WTC11 (cell line): ENCODE data around the gene HS2ST1. TPM values are rescaled to one million over a fixed set of nuclear protein-coding genes. Genes with fewer than 3 reads are reported as not detected.

Experiments
- ATAC-seq: fragments of 200-7000 bp; cut with Tn5 transposase; 2 replicates; pipeline ENCODE4 v1.10.0; 2021; ENCODE audit warnings: mild to moderate bottlenecking, moderate library complexity
- CTCF ChIA-PET: fragments of 300-600 bp; sonication (Branson Sonifier 250); formaldehyde crosslinking; loops from one replicate; lab custom pipeline; 2021; ENCODE audit warnings: antibody characterized with exemption; lab: Charles Lee
- POLR2A ChIA-PET: fragments of 350-600 bp; sonication (Branson Sonifier 250); formaldehyde crosslinking; loops from one replicate; lab custom pipeline; 2021; ENCODE audit warnings: antibody characterized with exemption; lab: Charles Lee
- DNase-seq: peaks from one replicate; pipeline ENCODE4 v3.0.0; 2021; ENCODE audit warnings: low spot score
- H3K27ac Mint-ChIP-seq: 2 replicates; pipeline ENCODE4 v1.8.0; 2021; ENCODE audit warnings: mixed read lengths
- H3K27me3 Mint-ChIP-seq: 2 replicates; pipeline ENCODE4 v1.8.0; 2021; ENCODE audit warnings: low read depth, mild to moderate bottlenecking, moderate library complexity, mixed read lengths
- H3K36me3 Mint-ChIP-seq: 2 replicates; pipeline ENCODE4 v1.8.0; 2021; ENCODE audit warnings: mixed read lengths
- H3K4me1 Mint-ChIP-seq: 2 replicates; pipeline ENCODE4 v1.8.0; 2022; ENCODE audit warnings: mixed read lengths
- H3K4me3 Mint-ChIP-seq: 2 replicates; pipeline ENCODE4 v1.8.0; 2021; ENCODE audit warnings: mild to moderate bottlenecking, moderate library complexity, mixed read lengths
- H3K9me3 Mint-ChIP-seq: 2 replicates; pipeline ENCODE4 v1.8.0; 2021; ENCODE audit warnings: mixed read lengths
- AR ChIP-seq: fragments of 250-450 bp; sonication (Bioruptor Pico); IDR thresholded peaks from 2 replicates; pipeline ENCODE4 v1.9.0; 2021; ENCODE audit warnings: mild to moderate bottlenecking
- ATF2 ChIP-seq: sonication (generic); formaldehyde crosslinking; IDR thresholded peaks from 2 replicates; pipeline ENCODE4 v1.8.1; 2022; ENCODE audit warnings: low read depth, missing genetic modification reagents, borderline replicate concordance
- ATF6 ChIP-seq: sonication (generic); formaldehyde crosslinking; IDR thresholded peaks from 2 replicates; pipeline ENCODE4 v1.8.1; 2023; ENCODE audit warnings: mild to moderate bottlenecking, missing genetic modification reagents
- CBFB ChIP-seq: sonication (generic); formaldehyde crosslinking; IDR thresholded peaks from 2 replicates; pipeline ENCODE4 v1.8.1; 2022; ENCODE audit warnings: mild to moderate bottlenecking, low read depth, missing genetic modification reagents
- CTCF ChIP-seq: fragments of 200-600 bp; IDR thresholded peaks from 2 replicates; pipeline ENCODE4 v1.8.0; 2022; ENCODE audit warnings: antibody characterized with exemption
- ESRRA ChIP-seq: sonication (generic); formaldehyde crosslinking; IDR thresholded peaks from 2 replicates; pipeline ENCODE4 v1.8.1; 2022; ENCODE audit warnings: mild to moderate bottlenecking, missing genetic modification reagents, borderline replicate concordance
- ETV6 ChIP-seq: sonication (generic); formaldehyde crosslinking; IDR thresholded peaks from 2 replicates; pipeline ENCODE4 v1.8.1; 2022; ENCODE audit warnings: mild to moderate bottlenecking, missing genetic modification reagents
- GTF2I ChIP-seq: fragments of 250-450 bp; sonication (Bioruptor Pico); conservative IDR thresholded peaks from 2 replicates; pipeline ENCODE4 v1.4.0; 2021; ENCODE audit warnings: mild to moderate bottlenecking
- IRF1 ChIP-seq: sonication (generic); formaldehyde crosslinking; IDR thresholded peaks from 2 replicates; pipeline ENCODE4 v1.8.0; 2023; ENCODE audit warnings: missing genetic modification reagents
- MLX ChIP-seq: sonication (generic); formaldehyde crosslinking; IDR thresholded peaks from 2 replicates; pipeline ENCODE4 v1.8.1; 2023; ENCODE audit warnings: mild to moderate bottlenecking, missing genetic modification reagents, moderate library complexity
- MYBL2 ChIP-seq: sonication (generic); formaldehyde crosslinking; IDR thresholded peaks from 2 replicates; pipeline ENCODE4 v1.8.1; 2023; ENCODE audit warnings: mild to moderate bottlenecking, moderate library complexity, missing genetic modification reagents
- NFE2L1 ChIP-seq: sonication (generic); formaldehyde crosslinking; IDR thresholded peaks from 2 replicates; pipeline ENCODE4 v1.8.1; 2023; ENCODE audit warnings: missing genetic modification reagents
- NR1H2 ChIP-seq: sonication (generic); formaldehyde crosslinking; IDR thresholded peaks from 2 replicates; pipeline ENCODE4 v1.9.0; 2021; ENCODE audit warnings: mild to moderate bottlenecking, moderate library complexity, missing genetic modification reagents
- SMAD3 ChIP-seq: sonication (generic); formaldehyde crosslinking; IDR thresholded peaks from 2 replicates; pipeline ENCODE4 v1.8.0; 2022; ENCODE audit warnings: missing genetic modification reagents, mild to moderate bottlenecking, borderline replicate concordance
- SMAD4 ChIP-seq: sonication (generic); formaldehyde crosslinking; IDR thresholded peaks from 2 replicates; pipeline ENCODE4 v1.8.0; 2022; ENCODE audit warnings: mild to moderate bottlenecking, missing genetic modification reagents
- TEAD1 ChIP-seq: sonication (generic); formaldehyde crosslinking; IDR thresholded peaks from 2 replicates; pipeline ENCODE4 v1.8.0; 2022; ENCODE audit warnings: mild to moderate bottlenecking, missing genetic modification reagents
- ZMAT4 ChIP-seq: fragments of 250-450 bp; sonication (Bioruptor Pico); IDR thresholded peaks from 2 replicates; pipeline ENCODE4 v1.9.0; 2021; ENCODE audit warnings: mild to moderate bottlenecking
- ZNF281 ChIP-seq: sonication (generic); formaldehyde crosslinking; IDR thresholded peaks from 2 replicates; pipeline ENCODE4 v1.8.0; 2023; ENCODE audit warnings: mild to moderate bottlenecking, missing genetic modification reagents
- ZNF425 ChIP-seq: fragments of 250-450 bp; sonication (Bioruptor Pico); conservative IDR thresholded peaks from 2 replicates; pipeline ENCODE4 v1.9.0; 2021; ENCODE audit warnings: mild to moderate bottlenecking
- total RNA-seq: library from RNA; stranded (reverse); gene quantifications from 3 replicates; pipeline ENCODE4 v1.2.3, GENCODE V29; 2021

Gene HS2ST1
- total RNA-seq, 1 experiment from 2014 or later, result 24.7 TPM

- no peak for TF ChIP-seq AR (CRISPR knock-in tag)
Measured at GRCh38 chr1:87046951-87047350, 132.5 kb downstream of the HS2ST1 start (continued).

GRCh38 chr1:87048237-87048636 is 133.8 kb downstream of the HS2ST1 start:
- ATAC-seq, result no peak
- POLR2A ChIA-PET, result no interaction called here
- no peak overlapping the region for H3K27ac Mint-ChIP-seq
- CTCF ChIA-PET, result no interaction called here
- H3K4me3 Mint-ChIP-seq, result no peak overlapping the region
- DNase-seq, result no peak
- H3K36me3 Mint-ChIP-seq, result peaks cover 22% of the 10 kb centered on the region
- peaks cover 22% of the 10 kb centered on the region for H3K9me3 Mint-ChIP-seq
- no peak for TF ChIP-seq MLX (CRISPR knock-in tag)
- no peak for TF ChIP-seq NFE2L1
- TF ChIP-seq CBFB (CRISPR knock-in tag), result no peak
- TF ChIP-seq SMAD4 (CRISPR knock-in tag), result no peak
- TF ChIP-seq GTF2I, result no peak
- no peak for TF ChIP-seq ATF6
- no peak for TF ChIP-seq MYBL2 (CRISPR knock-in tag)
- no peak for TF ChIP-seq ZNF425
- TF ChIP-seq TEAD1 (CRISPR knock-in tag), result no peak
- TF ChIP-seq ESRRA (CRISPR knock-in tag), result no peak
- no peak for TF ChIP-seq ZNF281 (CRISPR knock-in tag)
- TF ChIP-seq NR1H2, result no peak
- no peak for TF ChIP-seq ZMAT4 (CRISPR knock-in tag)
- no peak for TF ChIP-seq SMAD3 (CRISPR knock-in tag)
- TF ChIP-seq ETV6 (CRISPR knock-in tag), result no peak
- TF ChIP-seq IRF1 (CRISPR knock-in tag), result no peak
- no peak for TF ChIP-seq CTCF
- no peak for TF ChIP-seq ATF2 (CRISPR knock-in tag)
- peaks cover 5% of the 10 kb centered on the region; the same call in 1 of the 2 replicates for H3K4me1 Mint-ChIP-seq
- no peaks in the 10 kb centered on the region for H3K27me3 Mint-ChIP-seq
